Bronchial epithelial cell (primary cell): ENCODE measurements around the gene EML6. TPM values are rescaled to one million over a fixed set of nuclear protein-coding genes. Genes with fewer than 3 reads are reported as not detected.

Source experiments
- DNase-seq: peaks from one replicate; pipeline ENCODE4 v3.0.0-alpha.2; 2010; ENCODE audit warnings: low read depth
- FAIRE-seq: peaks from 2 replicates; lab custom pipeline; 2011; peaks lifted over from hg19 to GRCh38; lab: Jason Lieb, UNC
- H3K27me3 ChIP-seq: 2 replicates; pipeline ENCODE4 v1.5.1; 2011; ENCODE audit warnings: low read length; ENCODE audit not compliant: control insufficient read depth, insufficient read depth
- H3K36me3 ChIP-seq: 2 replicates; pipeline ENCODE4 v1.5.1; 2011; ENCODE audit warnings: low read length; ENCODE audit not compliant: control insufficient read depth, insufficient read depth
- H3K4me3 ChIP-seq: 2 replicates; pipeline ENCODE4 v1.5.1; 2011; ENCODE audit warnings: mild to moderate bottlenecking, low read depth, low read length, control low read depth
- total RNA-seq: library from RNA; depleted of rRNA; stranded (reverse); fragments of >200 nt; gene quantifications from 2 replicates; pipeline ENCODE4 v1.2.1, GENCODE V29; 2014
- TF ChIP-seq, protein P1 (sequence below): IDR thresholded peaks from 2 replicates; pipeline ENCODE4 v1.5.1; 2011; ENCODE audit warnings: mild to moderate bottlenecking, moderate library complexity, low read length, control low read depth, inconsistent platforms; ENCODE audit not compliant: insufficient read depth, severe bottlenecking

The EML6 gene
- total RNA-seq, 1 donor from 2014 or later: 0.53 TPM

DNA sequence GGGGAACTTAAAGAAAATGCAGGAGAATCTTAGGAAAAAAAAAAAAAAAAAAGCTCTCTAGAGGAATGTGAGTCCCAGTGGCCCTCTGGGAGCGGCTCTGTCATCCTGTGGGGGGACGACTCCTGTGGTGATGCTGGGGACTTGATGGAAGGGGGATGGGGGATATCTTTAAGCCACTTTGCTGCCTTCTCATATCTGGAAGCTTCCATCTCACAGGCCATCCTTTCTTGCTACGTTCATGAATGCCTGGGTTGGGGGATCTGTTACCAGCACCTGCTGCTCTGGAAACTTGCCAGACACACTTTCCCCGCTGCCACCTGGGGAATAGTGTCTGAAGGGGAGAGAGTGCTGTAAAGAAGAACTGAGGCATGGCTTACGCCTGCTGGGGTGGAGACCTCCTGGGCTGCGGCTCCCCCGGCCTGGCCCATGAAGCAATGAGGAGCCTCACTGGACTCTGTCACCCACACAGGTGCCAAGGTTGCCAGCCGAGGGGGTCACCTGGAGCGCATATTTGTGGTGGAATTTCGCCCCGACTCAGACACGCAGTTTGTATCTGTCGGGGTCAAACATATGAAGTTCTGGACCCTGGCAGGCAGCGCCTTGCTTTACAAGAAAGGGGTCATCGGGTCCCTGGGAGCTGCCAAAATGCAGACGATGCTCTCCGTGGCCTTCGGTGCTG, 234.0 kb downstream of the EML6 start:
- TF ChIP-seq, protein P1, sequence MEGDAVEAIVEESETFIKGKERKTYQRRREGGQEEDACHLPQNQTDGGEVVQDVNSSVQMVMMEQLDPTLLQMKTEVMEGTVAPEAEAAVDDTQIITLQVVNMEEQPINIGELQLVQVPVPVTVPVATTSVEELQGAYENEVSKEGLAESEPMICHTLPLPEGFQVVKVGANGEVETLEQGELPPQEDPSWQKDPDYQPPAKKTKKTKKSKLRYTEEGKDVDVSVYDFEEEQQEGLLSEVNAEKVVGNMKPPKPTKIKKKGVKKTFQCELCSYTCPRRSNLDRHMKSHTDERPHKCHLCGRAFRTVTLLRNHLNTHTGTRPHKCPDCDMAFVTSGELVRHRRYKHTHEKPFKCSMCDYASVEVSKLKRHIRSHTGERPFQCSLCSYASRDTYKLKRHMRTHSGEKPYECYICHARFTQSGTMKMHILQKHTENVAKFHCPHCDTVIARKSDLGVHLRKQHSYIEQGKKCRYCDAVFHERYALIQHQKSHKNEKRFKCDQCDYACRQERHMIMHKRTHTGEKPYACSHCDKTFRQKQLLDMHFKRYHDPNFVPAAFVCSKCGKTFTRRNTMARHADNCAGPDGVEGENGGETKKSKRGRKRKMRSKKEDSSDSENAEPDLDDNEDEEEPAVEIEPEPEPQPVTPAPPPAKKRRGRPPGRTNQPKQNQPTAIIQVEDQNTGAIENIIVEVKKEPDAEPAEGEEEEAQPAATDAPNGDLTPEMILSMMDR: no peak
- H3K27me3 ChIP-seq: no peaks in the 10 kb centered on the region
- H3K4me3 ChIP-seq: no peak overlapping the region
- FAIRE-seq (no peak), DNase-seq (no peak)
- no peaks in the 10 kb centered on the region for H3K36me3 ChIP-seq

DNA sequence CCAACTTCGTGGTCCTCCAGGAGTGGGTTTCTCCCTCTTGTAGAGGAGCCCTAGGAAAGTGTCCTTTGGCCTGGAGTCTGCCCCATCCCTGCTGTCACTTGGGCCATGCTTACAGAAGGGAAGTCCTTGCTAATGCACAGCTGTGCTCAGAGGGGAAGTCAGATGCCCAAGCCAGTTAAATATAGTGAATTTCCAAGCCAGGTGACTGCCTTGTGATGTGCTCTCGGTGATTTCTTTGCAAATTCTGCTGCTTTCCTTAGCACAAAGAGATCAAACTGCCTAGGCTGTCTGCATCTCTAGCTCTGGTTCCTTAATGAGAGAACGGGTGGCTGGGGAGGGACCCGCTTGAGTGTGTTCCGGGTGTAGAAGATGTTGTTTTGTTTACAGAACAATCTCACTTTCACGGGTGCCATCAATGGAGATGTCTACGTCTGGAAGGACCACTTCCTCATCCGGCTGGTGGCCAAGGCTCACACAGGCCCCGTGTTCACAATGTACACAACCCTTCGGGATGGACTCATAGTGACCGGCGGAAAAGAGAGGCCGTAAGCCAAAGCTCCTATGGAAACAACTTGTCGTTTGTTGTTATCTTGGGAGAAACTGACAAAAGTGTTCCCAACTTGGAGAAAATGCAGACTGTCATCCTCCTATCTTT, 235.4 kb downstream of the EML6 start:
- H3K36me3 ChIP-seq: no peaks in the 10 kb centered on the region
- FAIRE-seq (no peak), DNase-seq (no peak)
- H3K4me3 ChIP-seq: no peak overlapping the region
- TF ChIP-seq, protein P1: no peak
- H3K27me3 ChIP-seq: no peaks in the 10 kb centered on the region

DNA sequence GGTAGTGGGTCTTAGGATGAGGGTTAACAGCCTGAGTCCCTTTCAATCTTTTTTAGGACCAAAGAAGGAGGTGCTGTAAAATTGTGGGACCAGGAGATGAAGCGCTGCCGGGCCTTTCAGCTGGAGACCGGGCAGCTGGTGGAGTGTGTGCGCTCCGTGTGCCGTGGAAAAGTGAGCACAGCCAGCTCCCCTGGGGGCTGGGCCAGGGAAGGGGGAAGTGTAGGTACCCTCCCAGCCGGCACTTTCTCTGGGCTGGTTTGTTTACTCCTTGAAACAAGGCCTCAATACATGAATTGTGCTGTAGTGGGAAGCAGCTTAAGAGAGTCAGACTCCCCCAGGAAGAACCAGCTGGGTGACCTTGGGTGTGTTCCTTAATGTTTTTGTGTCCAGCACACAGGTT, 236.7 kb downstream of the EML6 start:
- FAIRE-seq (no peak), DNase-seq (no peak)
- Histone ChIP-seq H3K4me3 (no peak overlapping the region), H3K27me3 (no peaks in the 10 kb centered on the region), H3K36me3 (no peaks in the 10 kb centered on the region)
- TF ChIP-seq, protein P1: no peak

DNA sequence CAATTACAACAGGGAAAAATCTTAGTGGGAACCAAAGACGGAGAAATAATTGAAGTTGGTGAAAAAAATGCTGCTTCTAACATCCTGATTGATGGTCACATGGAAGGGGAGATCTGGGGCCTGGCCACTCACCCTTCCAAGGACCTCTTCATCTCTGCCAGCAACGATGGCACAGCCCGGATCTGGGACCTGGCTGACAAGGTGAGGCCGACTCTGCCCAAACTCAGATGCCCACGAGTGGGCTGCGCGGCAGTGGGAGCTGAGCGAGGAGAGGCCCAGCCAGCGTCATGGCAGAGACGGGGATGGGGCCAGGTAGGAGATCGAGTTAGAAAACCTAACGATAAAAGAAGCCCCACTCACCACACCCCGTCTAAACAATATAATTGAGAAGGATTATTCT, 239.0 kb downstream of the EML6 start:
- no peak for DNase-seq
- FAIRE-seq: no peak
- Histone ChIP-seq H3K27me3 (no peaks in the 10 kb centered on the region), H3K4me3 (no peak overlapping the region), H3K36me3 (no peaks in the 10 kb centered on the region)
- TF ChIP-seq, protein P1: no peak

DNA sequence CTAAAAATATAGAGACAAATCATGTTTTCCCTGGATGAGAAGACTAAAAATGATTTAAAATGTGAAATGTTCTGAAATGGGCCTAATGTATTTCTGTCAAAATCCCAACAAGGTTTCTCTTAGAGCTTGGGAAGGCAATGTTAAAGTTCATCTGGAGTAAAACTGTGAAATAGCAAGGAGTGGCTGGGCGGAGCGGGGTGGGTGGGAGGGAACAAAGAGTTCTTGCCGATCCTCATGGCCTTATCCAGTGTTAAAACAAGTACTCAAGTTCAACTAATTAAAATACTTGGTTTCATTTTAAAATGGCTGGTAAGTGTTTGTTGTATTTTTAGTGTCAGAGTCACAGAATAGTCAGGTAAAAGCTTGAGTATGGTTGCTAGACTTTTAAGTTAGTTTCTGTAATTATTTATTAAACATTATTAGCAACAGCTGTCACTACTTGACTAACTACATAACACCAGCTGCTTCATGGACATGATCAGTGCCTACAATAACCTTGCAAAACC, 239.5 kb downstream of the EML6 start:
- no peak for FAIRE-seq
- TF ChIP-seq, protein P1: no peak
- DNase-seq: no peak
- Histone ChIP-seq H3K4me3 (no peak overlapping the region), H3K27me3 (no peaks in the 10 kb centered on the region), H3K36me3 (no peaks in the 10 kb centered on the region)
